22Rv1 (cell line): ENCODE data around the gene SRSF3.

Experiments used
- CTCF ChIP-seq: fragments of 450-650 bp; IDR thresholded peaks from 2 replicates; pipeline ENCODE4 v1.5.1; 2017; ENCODE audit warnings: mild to moderate bottlenecking
- ZFX ChIP-seq: fragments of 450-650 bp; IDR thresholded peaks from 2 replicates; pipeline ENCODE4 v1.6.1; 2017; ENCODE audit warnings: antibody characterized with exemption, borderline replicate concordance

- TF ChIP-seq CTCF (no peak), ZFX (no peak)
Observed at GRCh38 chr6:36545767-36546307, 48.3 kb upstream of the SRSF3 start.
